GM21825 (cell line): ENCODE measurements around the gene KLK3.

Source experiments
- ATAC-seq: cut with Tn5 transposase; IDR thresholded peaks from one replicate; pipeline ENCODE4 v1.9.1; 2021; ENCODE audit warnings: mild to moderate bottlenecking, moderate library complexity; ENCODE audit not compliant: unreplicated experiment

The KLK3 gene

GRCh38 chr19:50830266-50831025 is 24.3 kb upstream of the KLK3 start:
- no peak for ATAC-seq

GRCh38 chr19:50831026-50831396 is 23.7 kb upstream of the KLK3 start:
- ATAC-seq: no peak

- ATAC-seq: no peak
These were observed 22.0 kb upstream of the KLK3 start for GRCh38 chr19:50832666-50833065.

GRCh38 chr19:50833117-50833801 is 21.5 kb upstream of the KLK3 start, which contains the start of gene KLK15:
TSS of gene KLK15 (minus strand) at chr19:50833574. CDS start at chr19:50831492, 2,082 bp downstream.
- no peak for ATAC-seq

- ATAC-seq: no peak
These were observed 20.9 kb upstream of the KLK3 start for GRCh38 chr19:50833802-50834167.

GRCh38 chr19:50835103-50835784 is 19.5 kb upstream of the KLK3 start:
- ATAC-seq: no peak

GRCh38 chr19:50835785-50836542 is 18.8 kb upstream of the KLK3 start:
- peak; percentile 82 for ATAC-seq

GRCh38 chr19:50836543-50837195 is 18.0 kb upstream of the KLK3 start:
- ATAC-seq: no peak

- ATAC-seq: no peak
These were observed 17.4 kb upstream of the KLK3 start for GRCh38 chr19:50837300-50837699.

GRCh38 chr19:50838239-50838638 is 16.5 kb upstream of the KLK3 start:
- ATAC-seq: no peak

GRCh38 chr19:50839712-50840655 is 14.7 kb upstream of the KLK3 start:
- ATAC-seq: no peak

- no peak for ATAC-seq
These were observed 12.6 kb upstream of the KLK3 start for GRCh38 chr19:50842130-50842529.

- no peak for ATAC-seq
These were observed 11.5 kb upstream of the KLK3 start for GRCh38 chr19:50843205-50843604.

- ATAC-seq: no peak
These were observed 11.0 kb upstream of the KLK3 start for GRCh38 chr19:50843701-50844221.

- ATAC-seq: no peak
These were observed 10.3 kb upstream of the KLK3 start for GRCh38 chr19:50844296-50844935.

- no peak for ATAC-seq
These were observed 4.0 kb upstream of the KLK3 start for GRCh38 chr19:50850738-50851137.

- ATAC-seq: no peak
These were observed 3.1 kb upstream of the KLK3 start for GRCh38 chr19:50851620-50852019.

GRCh38 chr19:50857366-50857765 is 2.7 kb downstream of the KLK3 start:
- ATAC-seq: no peak

- ATAC-seq: no peak
These were observed 4.2 kb downstream of the KLK3 start for GRCh38 chr19:50858886-50859285.
